ENCODE data around the gene EBLN2.

- TF ChIP-seq POLR2A (IDR thresholded peaks at IDR 0.05; ENCODE audit: low read depth, low read length), result no peak
- TF ChIP-seq TAF1 (IDR thresholded peaks at IDR 0.05; ENCODE audit: low read depth, low read length), result no peak
- no peak for TF ChIP-seq POLR2AphosphoS5 (IDR thresholded peaks at IDR 0.05; ENCODE audit: low read depth, low read length)
- TF ChIP-seq PAX5 (IDR thresholded peaks at IDR 0.05; ENCODE audit: insufficient read depth, low read length, severe bottlenecking), result no peak
- TF ChIP-seq POU2F2 (IDR thresholded peaks at IDR 0.05; ENCODE audit: low read depth, low read length), result no peak
- no peak for TF ChIP-seq SPI1 (IDR thresholded peaks at IDR 0.05; ENCODE audit: low read depth, low read length)
Observed at GRCh38 chr3:73107215-73107614, 45.8 kb downstream of the EBLN2 start.

Data from GM12891 (cell line).